ENCODE data around the gene CCDC91. TPM values are rescaled to one million over a fixed set of nuclear protein-coding genes. Genes with fewer than 3 reads are reported as not detected.
A peak's percentile ranks its signal among the peaks of the same experiment; 100 is the strongest.

Gene CCDC91
- total RNA-seq, 1 donor from 2014 or later, result 76.6 TPM

- intact Hi-C loops (cut with DNase I), result no loop called here
- H3K4me1 ChIP-seq, result peaks cover 12% of the 10 kb centered on the region
- H3K36me3 ChIP-seq, result no peaks in the 10 kb centered on the region
- no peak overlapping the region for H3K27ac ChIP-seq
- H3K9me3 ChIP-seq, result no peaks in the 10 kb centered on the region
- no peak for TF ChIP-seq POLR2A (IDR thresholded peaks at IDR 0.05)
- no peak for TF ChIP-seq POLR2AphosphoS5 (IDR thresholded peaks at IDR 0.05; ENCODE audit: insufficient read depth in 1 of 2, low read depth in 1 of 2)
- no peak for TF ChIP-seq CTCF (IDR thresholded peaks at IDR 0.05)
- H3K4me3 ChIP-seq, result no peak overlapping the region
- H3K27me3 ChIP-seq, result no peaks in the 10 kb centered on the region
- DNase-seq (ENCODE audit: extremely low spot score in 2 of 2), result no peak
Measured at GRCh38 chr12:28555748-28556147, 365.5 kb downstream of the CCDC91 start.

GRCh38 chr12:28558250-28558649 is 368.0 kb downstream of the CCDC91 start:
- Histone ChIP-seq H3K4me3 (no peak overlapping the region), H3K36me3 (no peaks in the 10 kb centered on the region), H3K9me3 (no peaks in the 10 kb centered on the region), H3K27ac (no peak overlapping the region), H3K27me3 (no peaks in the 10 kb centered on the region), H3K4me1 (peaks cover 5% of the 10 kb centered on the region)
- intact Hi-C loops (cut with DNase I), result no loop called here
- DNase-seq (ENCODE audit: extremely low spot score in 2 of 2), result no peak
- no peak for TF ChIP-seq CTCF (IDR thresholded peaks at IDR 0.05)
- no peak for TF ChIP-seq POLR2A (IDR thresholded peaks at IDR 0.05)
- no peak for TF ChIP-seq POLR2AphosphoS5 (IDR thresholded peaks at IDR 0.05; ENCODE audit: insufficient read depth in 1 of 2, low read depth in 1 of 2)

DNA sequence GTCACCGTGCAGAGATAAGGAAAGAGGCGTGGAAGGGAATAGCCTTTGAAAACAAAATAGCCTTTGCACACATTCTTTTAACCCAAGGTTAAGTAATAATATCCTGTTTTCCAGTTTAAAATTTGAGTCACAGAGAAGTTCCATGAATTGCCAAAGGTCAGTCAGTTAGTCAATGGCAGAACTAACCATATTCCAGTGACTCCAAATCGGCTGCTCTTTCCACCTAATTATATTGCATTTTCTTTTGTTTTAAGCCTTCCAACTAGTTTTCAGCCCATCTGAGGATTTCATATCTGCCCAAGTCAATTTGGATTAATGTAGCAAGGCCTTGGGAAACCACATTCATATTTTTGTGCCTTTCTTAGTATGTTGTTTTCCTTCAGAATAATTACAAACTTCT is 373.0 kb downstream of the CCDC91 start:
- Histone ChIP-seq H3K27ac (peak overlapping the region; percentile 20), H3K36me3 (no peaks in the 10 kb centered on the region), H3K4me1 (no peaks in the 10 kb centered on the region), H3K9me3 (no peaks in the 10 kb centered on the region), H3K4me3 (no peak overlapping the region), H3K27me3 (no peaks in the 10 kb centered on the region)
- TF ChIP-seq CTCF (IDR thresholded peaks at IDR 0.05), result no peak
- TF ChIP-seq POLR2AphosphoS5 (IDR thresholded peaks at IDR 0.05; ENCODE audit: insufficient read depth in 1 of 2, low read depth in 1 of 2), result no peak
- TF ChIP-seq POLR2A (IDR thresholded peaks at IDR 0.05), result no peak
- no peak for DNase-seq (ENCODE audit: extremely low spot score in 2 of 2)
- intact Hi-C loops (cut with DNase I), result no loop called here

GRCh38 chr12:28563936-28564335 is 373.7 kb downstream of the CCDC91 start:
- Histone ChIP-seq H3K36me3 (no peaks in the 10 kb centered on the region), H3K27me3 (no peaks in the 10 kb centered on the region), H3K4me1 (no peaks in the 10 kb centered on the region), H3K27ac (peak overlapping the region; percentile 20), H3K4me3 (no peak overlapping the region), H3K9me3 (no peaks in the 10 kb centered on the region)
- intact Hi-C loops (cut with DNase I), result no loop called here
- no peak for DNase-seq (ENCODE audit: extremely low spot score in 2 of 2)
- TF ChIP-seq POLR2AphosphoS5 (IDR thresholded peaks at IDR 0.05; ENCODE audit: insufficient read depth in 1 of 2, low read depth in 1 of 2) (peak in 1 of 2 donors; percentile 58), CTCF (IDR thresholded peaks at IDR 0.05) (no peak)

DNA sequence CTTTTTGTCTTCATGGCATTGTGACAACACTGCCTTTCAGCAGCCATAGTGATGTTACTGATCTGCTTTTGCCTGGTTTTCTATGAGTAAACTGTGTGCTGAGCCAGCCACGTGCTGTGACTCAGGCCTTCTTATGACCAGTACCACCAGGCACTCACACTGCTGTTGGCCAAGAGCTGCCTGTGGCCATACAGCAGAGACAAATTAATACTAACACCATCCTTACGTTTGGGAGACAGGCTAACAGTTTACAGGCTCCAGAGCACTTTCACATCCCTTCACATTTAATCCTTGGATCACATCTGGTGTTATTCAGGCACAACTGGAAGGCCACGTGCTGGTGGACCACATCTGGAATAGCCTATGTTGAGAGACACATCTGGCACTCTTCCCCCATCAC is 377.9 kb downstream of the CCDC91 start:
- intact Hi-C loops (cut with DNase I), result no loop called here
- TF ChIP-seq POLR2A (IDR thresholded peaks at IDR 0.05), result no peak
- TF ChIP-seq POLR2AphosphoS5 (IDR thresholded peaks at IDR 0.05; ENCODE audit: insufficient read depth in 1 of 2, low read depth in 1 of 2), result no peak
- TF ChIP-seq CTCF (IDR thresholded peaks at IDR 0.05), result no peak
- H3K36me3 ChIP-seq, result no peaks in the 10 kb centered on the region
- H3K27me3 ChIP-seq, result no peaks in the 10 kb centered on the region
- H3K4me1 ChIP-seq, result no peaks in the 10 kb centered on the region
- DNase-seq (ENCODE audit: extremely low spot score in 2 of 2), result no peak
- no peak overlapping the region for H3K4me3 ChIP-seq
- no peaks in the 10 kb centered on the region for H3K9me3 ChIP-seq
- H3K27ac ChIP-seq, result peak overlapping the region; percentile 58

All from vagina (tissue), 2 donors.